ENCODE results near the gene NBAS. TPM values are rescaled to one million over a fixed set of nuclear protein-coding genes. Genes with fewer than 3 reads are reported as not detected.
A peak's percentile ranks its signal among the peaks of the same experiment; 100 is the strongest.

The NBAS gene
- total and polyA plus RNA-seq, 2 of the 13 experiments (the other 11 are each of a cell fraction or from before 2014, with no cell fraction given) = 33.6 to 58.7 TPM

- TF ChIP-seq NFYC (CRISPR knock-in tag; IDR thresholded peaks at IDR 0.05) (no peak), PCBP2 (optimal IDR thresholded peaks at IDR 0.05; ENCODE audit: low read depth, low read length, poor library complexity, severe bottlenecking) (no peak), GTF2F1 (IDR thresholded peaks at IDR 0.05; ENCODE audit: low read length) (no peak), KMT2A (CRISPR knock-in tag; IDR thresholded peaks at IDR 0.05) (no peak), NAIF1 (CRISPR knock-in tag; IDR thresholded peaks at IDR 0.05; ENCODE audit: borderline replicate concordance) (no peak), SAFB2 (CRISPR knock-in tag; IDR thresholded peaks at IDR 0.05; ENCODE audit: borderline replicate concordance, low read depth) (no peak), TFDP1 (CRISPR knock-in tag; IDR thresholded peaks at IDR 0.05; ENCODE audit: borderline replicate concordance) (no peak), ZNF703 (CRISPR knock-in tag; IDR thresholded peaks at IDR 0.05; ENCODE audit: borderline replicate concordance) (no peak), HNRNPUL1 (IDR thresholded peaks at IDR 0.05; ENCODE audit: low read depth, low read length) (no peak), REL (CRISPR knock-in tag; conservative IDR thresholded peaks at IDR 0.05) (no peak), ZNF839 (CRISPR knock-in tag; IDR thresholded peaks at IDR 0.05; ENCODE audit: borderline replicate concordance) (no peak), ISX (CRISPR knock-in tag; conservative IDR thresholded peaks at IDR 0.05) (no peak), ZSCAN30 (CRISPR knock-in tag; IDR thresholded peaks at IDR 0.05) (no peak), ARID5B (CRISPR knock-in tag; IDR thresholded peaks at IDR 0.05) (peak; percentile 59), ZSCAN25 (CRISPR knock-in tag; IDR thresholded peaks at IDR 0.05) (no peak), AHDC1 (CRISPR knock-in tag; IDR thresholded peaks at IDR 0.05; ENCODE audit: borderline replicate concordance) (peak; percentile 31; the same call in 1 of the 2 replicates), SMAD9 (CRISPR knock-in tag; IDR thresholded peaks at IDR 0.05) (no peak), ZNF614 (CRISPR knock-in tag; IDR thresholded peaks at IDR 0.05; ENCODE audit: borderline replicate concordance) (no peak), ZNF724P (CRISPR knock-in tag; IDR thresholded peaks at IDR 0.05; ENCODE audit: borderline replicate concordance) (no peak), SMYD3 (CRISPR knock-in tag; IDR thresholded peaks at IDR 0.05) (no peak), ZNF180 (CRISPR knock-in tag; IDR thresholded peaks at IDR 0.05; ENCODE audit: borderline replicate concordance, low read depth) (no peak), ZNF7 (CRISPR knock-in tag; IDR thresholded peaks at IDR 0.05) (no peak)
Measured at GRCh38 chr2:15168116-15168515, 393.0 kb downstream of the NBAS start (continued).

Measured in HepG2 (cell line).